HL-60 (cell line): ENCODE data around the gene CNTROB.
"Not testable (repeated sequence)": the region's sequence is repeated elsewhere in the genome, so short reads cannot be mapped to it uniquely, and the experiment has no call there.

ENCODE experiments used
- POLR2AphosphoS5 ChIP-seq: IDR thresholded peaks from 2 replicates; pipeline ENCODE4 v1.6.1; 2012; ENCODE audit warnings: low read depth
- TF ChIP-seq, protein P1 (sequence below): IDR thresholded peaks from one replicate; pipeline ENCODE4 v1.5.1; 2011; ENCODE audit warnings: low read length, control low read depth, inconsistent platforms; ENCODE audit not compliant: insufficient read depth

DNA sequence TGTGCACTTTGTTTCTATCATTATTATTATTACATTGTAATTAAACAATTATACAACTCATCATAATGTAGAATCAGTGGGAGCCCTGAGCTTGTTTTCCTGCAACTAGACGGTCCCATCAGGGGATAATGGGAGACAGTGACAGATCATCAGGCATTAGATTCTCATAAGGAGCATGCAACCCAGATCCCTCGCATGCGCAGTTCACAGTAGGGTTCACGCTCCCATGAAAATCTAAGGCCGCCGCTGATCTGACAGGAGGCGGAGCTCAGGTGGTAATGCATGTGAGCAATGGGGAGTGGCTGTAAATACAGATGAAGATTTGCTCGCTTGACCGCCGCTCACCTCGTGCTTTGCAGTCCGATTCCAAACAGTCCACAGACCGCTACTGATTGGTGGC, 21.3 kb downstream of the CNTROB start:
- TF ChIP-seq, protein P1, sequence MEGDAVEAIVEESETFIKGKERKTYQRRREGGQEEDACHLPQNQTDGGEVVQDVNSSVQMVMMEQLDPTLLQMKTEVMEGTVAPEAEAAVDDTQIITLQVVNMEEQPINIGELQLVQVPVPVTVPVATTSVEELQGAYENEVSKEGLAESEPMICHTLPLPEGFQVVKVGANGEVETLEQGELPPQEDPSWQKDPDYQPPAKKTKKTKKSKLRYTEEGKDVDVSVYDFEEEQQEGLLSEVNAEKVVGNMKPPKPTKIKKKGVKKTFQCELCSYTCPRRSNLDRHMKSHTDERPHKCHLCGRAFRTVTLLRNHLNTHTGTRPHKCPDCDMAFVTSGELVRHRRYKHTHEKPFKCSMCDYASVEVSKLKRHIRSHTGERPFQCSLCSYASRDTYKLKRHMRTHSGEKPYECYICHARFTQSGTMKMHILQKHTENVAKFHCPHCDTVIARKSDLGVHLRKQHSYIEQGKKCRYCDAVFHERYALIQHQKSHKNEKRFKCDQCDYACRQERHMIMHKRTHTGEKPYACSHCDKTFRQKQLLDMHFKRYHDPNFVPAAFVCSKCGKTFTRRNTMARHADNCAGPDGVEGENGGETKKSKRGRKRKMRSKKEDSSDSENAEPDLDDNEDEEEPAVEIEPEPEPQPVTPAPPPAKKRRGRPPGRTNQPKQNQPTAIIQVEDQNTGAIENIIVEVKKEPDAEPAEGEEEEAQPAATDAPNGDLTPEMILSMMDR = not testable (repeated sequence)
- TF ChIP-seq POLR2AphosphoS5 = not testable (repeated sequence)
